Measurements from ENCODE around the gene CELF2.

DNA sequence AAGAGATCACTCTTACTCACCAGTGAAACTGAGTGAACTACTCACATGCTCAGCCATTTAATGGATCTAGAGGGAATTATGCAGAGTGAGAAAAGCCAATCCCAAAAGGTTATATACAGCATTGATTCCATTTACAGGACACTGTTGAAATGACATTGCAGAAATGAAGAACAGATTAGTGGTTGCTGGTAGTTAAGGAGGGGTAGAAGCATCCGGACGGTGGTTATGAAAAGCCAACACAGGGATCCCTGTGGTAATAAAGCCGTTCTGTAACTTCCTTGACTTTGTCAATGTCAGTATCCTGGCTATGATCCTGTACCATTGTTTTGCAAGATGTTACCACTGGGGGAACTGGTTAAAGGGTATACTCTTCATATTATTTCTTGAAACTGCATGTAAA lies 340.3 kb downstream of the CELF2 start:
- TF ChIP-seq POLR2A (IDR thresholded peaks at IDR 0.05), result no peak
- TF ChIP-seq, protein P1, sequence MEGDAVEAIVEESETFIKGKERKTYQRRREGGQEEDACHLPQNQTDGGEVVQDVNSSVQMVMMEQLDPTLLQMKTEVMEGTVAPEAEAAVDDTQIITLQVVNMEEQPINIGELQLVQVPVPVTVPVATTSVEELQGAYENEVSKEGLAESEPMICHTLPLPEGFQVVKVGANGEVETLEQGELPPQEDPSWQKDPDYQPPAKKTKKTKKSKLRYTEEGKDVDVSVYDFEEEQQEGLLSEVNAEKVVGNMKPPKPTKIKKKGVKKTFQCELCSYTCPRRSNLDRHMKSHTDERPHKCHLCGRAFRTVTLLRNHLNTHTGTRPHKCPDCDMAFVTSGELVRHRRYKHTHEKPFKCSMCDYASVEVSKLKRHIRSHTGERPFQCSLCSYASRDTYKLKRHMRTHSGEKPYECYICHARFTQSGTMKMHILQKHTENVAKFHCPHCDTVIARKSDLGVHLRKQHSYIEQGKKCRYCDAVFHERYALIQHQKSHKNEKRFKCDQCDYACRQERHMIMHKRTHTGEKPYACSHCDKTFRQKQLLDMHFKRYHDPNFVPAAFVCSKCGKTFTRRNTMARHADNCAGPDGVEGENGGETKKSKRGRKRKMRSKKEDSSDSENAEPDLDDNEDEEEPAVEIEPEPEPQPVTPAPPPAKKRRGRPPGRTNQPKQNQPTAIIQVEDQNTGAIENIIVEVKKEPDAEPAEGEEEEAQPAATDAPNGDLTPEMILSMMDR (IDR thresholded peaks at IDR 0.05), result no peak

All from body of pancreas (tissue), 4 donors.